ENCODE results near the gene TMEM151A.

TMEM151A gene

GRCh38 chr11:66338276-66339161, 46.8 kb downstream of the TMEM151A start:
- DNase-seq = no peak

- DNase-seq = no peak
Measured at GRCh38 chr11:66339162-66339675, 47.5 kb downstream of the TMEM151A start.

- DNase-seq = no peak
Measured at GRCh38 chr11:66339686-66340483, 48.2 kb downstream of the TMEM151A start.

- no peak for DNase-seq
Measured at GRCh38 chr11:66340596-66341501, 49.2 kb downstream of the TMEM151A start.

- DNase-seq = no peak
Measured at GRCh38 chr11:66341502-66342126, 49.9 kb downstream of the TMEM151A start.

- DNase-seq = no peak
Measured at GRCh38 chr11:66343176-66343575, 51.5 kb downstream of the TMEM151A start.

GRCh38 chr11:66344550-66345315, 53.0 kb downstream of the TMEM151A start, which contains the start of gene BRMS1:
Gene BRMS1 (minus strand): TSS chr11:66345104. CDS start chr11:66342234, 2,870 bp downstream.
- DNase-seq = peak; percentile 93

GRCh38 chr11:66345316-66345649, 53.6 kb downstream of the TMEM151A start:
- no peak for DNase-seq
